IMR-90 (cell line): ENCODE data around the gene NRXN2.
A peak's percentile ranks its signal among the peaks of the same experiment; 100 is the strongest.

Experiments
- BHLHE40 ChIP-seq: fragments of 150-350 bp; IDR thresholded peaks from 2 replicates; pipeline ENCODE4 v1.6.1; 2016; ENCODE audit warnings: mild to moderate bottlenecking, low read depth, low read length
- CEBPB ChIP-seq: IDR thresholded peaks from 2 replicates; pipeline ENCODE4 v1.6.1; 2012; ENCODE audit warnings: low read depth, low read length, improper control_type of control experiment
- FOS ChIP-seq: fragments of 150-350 bp; IDR thresholded peaks from 2 replicates; pipeline ENCODE4 v1.6.1; 2016; ENCODE audit warnings: low read depth, low read length
- MAFK ChIP-seq: IDR thresholded peaks from 2 replicates; pipeline ENCODE4 v1.6.1; 2012; ENCODE audit warnings: low read depth, low read length, improper control_type of control experiment
- MXI1 ChIP-seq: IDR thresholded peaks from 2 replicates; pipeline ENCODE4 v1.6.1; 2012; ENCODE audit warnings: low read depth, mild to moderate bottlenecking, low read length, moderate library complexity, borderline replicate concordance
- POLR2A ChIP-seq: IDR thresholded peaks from 2 replicates; pipeline ENCODE4 v1.6.1; 2012; ENCODE audit warnings: mild to moderate bottlenecking, low read depth, low read length
- RAD21 ChIP-seq: IDR thresholded peaks from 2 replicates; pipeline ENCODE4 v1.6.1; 2012; ENCODE audit warnings: low read length, improper control_type of control experiment
- RCOR1 ChIP-seq: IDR thresholded peaks from 2 replicates; pipeline ENCODE4 v1.6.1; 2012; ENCODE audit warnings: mild to moderate bottlenecking, low read length, improper control_type of control experiment; ENCODE audit not compliant: insufficient replicate concordance
- RFX5 ChIP-seq: IDR thresholded peaks from 2 replicates; pipeline ENCODE4 v1.8.0; 2012; ENCODE audit warnings: low read depth, mild to moderate bottlenecking, low read length, moderate library complexity
- SMC3 ChIP-seq: fragments of 150-350 bp; IDR thresholded peaks from 2 replicates; pipeline ENCODE4 v1.6.1; 2016; ENCODE audit warnings: low read depth, mild to moderate bottlenecking, antibody characterized with exemption, low read length, moderate library complexity
- TF ChIP-seq, protein P1 (sequence below): conservative IDR thresholded peaks from 2 replicates; pipeline ENCODE4 v1.5.1; 2012; ENCODE audit warnings: mild to moderate bottlenecking, low read depth, low read length, improper control_type of control experiment
- TF ChIP-seq, protein P2 (sequence below): fragments of 150-350 bp; IDR thresholded peaks from 2 replicates; pipeline ENCODE4 v1.6.1; 2016; ENCODE audit warnings: low read depth, mild to moderate bottlenecking, low read length, moderate library complexity, borderline replicate concordance

DNA sequence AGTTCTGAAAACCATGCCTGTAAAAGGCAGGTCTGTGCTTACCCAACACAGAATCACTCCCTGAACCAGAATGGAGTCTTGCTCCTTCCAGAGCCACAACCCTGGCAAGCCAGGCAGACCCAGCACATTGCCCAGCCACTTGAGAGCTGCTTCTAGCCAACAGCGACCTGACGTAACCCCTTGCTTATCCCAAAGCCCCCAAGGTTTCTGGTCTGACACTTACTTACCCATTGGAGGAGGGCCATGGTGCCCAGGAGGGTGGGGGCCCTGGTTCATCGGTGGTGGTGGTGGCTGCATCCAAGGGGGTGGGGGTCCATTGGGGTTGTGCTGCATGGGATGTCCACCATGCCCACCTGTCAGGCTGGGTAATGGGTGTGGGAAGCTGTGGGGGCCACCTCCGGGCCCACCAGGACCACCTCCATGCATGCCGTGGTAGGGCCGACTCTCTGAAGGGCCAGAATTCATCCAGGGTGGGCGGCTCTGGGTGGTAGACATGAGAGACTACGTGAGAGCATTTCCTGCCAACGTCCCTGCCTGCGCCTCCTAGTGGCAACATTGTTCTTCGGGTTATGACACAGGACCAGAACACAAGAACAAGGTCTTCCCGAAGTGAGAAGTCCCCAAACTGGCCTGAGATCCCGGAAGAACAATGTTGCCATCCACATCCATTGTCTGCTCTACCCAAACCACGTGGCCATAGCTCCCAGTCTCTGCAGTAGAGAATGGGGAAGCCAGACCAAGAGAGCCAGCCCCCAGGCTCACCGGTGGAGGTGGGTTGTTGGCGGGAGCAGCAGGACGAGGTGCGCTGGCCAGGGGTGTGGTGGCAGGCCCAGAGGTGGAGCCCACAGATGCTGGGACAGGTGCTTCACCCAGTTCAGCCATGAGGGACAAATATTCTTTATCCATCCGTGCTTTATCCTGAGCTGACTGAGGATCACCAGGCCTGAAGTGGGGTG lies 44.6 kb upstream of the NRXN2 start:
- TF ChIP-seq MAFK (no peak), MXI1 (no peak), RCOR1 (no peak), FOS (no peak), SMC3 (peak; percentile 37), BHLHE40 (no peak), RFX5 (no peak), POLR2A (no peak), RAD21 (peak; percentile 29; the same call in 1 of the 2 replicates), CEBPB (no peak)
- TF ChIP-seq, protein P1, sequence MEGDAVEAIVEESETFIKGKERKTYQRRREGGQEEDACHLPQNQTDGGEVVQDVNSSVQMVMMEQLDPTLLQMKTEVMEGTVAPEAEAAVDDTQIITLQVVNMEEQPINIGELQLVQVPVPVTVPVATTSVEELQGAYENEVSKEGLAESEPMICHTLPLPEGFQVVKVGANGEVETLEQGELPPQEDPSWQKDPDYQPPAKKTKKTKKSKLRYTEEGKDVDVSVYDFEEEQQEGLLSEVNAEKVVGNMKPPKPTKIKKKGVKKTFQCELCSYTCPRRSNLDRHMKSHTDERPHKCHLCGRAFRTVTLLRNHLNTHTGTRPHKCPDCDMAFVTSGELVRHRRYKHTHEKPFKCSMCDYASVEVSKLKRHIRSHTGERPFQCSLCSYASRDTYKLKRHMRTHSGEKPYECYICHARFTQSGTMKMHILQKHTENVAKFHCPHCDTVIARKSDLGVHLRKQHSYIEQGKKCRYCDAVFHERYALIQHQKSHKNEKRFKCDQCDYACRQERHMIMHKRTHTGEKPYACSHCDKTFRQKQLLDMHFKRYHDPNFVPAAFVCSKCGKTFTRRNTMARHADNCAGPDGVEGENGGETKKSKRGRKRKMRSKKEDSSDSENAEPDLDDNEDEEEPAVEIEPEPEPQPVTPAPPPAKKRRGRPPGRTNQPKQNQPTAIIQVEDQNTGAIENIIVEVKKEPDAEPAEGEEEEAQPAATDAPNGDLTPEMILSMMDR: peak; percentile 63
- TF ChIP-seq, protein P2, sequence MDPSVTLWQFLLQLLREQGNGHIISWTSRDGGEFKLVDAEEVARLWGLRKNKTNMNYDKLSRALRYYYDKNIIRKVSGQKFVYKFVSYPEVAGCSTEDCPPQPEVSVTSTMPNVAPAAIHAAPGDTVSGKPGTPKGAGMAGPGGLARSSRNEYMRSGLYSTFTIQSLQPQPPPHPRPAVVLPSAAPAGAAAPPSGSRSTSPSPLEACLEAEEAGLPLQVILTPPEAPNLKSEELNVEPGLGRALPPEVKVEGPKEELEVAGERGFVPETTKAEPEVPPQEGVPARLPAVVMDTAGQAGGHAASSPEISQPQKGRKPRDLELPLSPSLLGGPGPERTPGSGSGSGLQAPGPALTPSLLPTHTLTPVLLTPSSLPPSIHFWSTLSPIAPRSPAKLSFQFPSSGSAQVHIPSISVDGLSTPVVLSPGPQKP: no peak
